HG02642 (cell line): ENCODE measurements around the gene PHETA2.

Source experiments
- ATAC-seq: cut with Tn5 transposase; IDR thresholded peaks from one replicate; pipeline ENCODE4 v1.9.1; 2021; ENCODE audit warnings: mild to moderate bottlenecking; ENCODE audit not compliant: unreplicated experiment, poor library complexity

The PHETA2 gene, protein sequence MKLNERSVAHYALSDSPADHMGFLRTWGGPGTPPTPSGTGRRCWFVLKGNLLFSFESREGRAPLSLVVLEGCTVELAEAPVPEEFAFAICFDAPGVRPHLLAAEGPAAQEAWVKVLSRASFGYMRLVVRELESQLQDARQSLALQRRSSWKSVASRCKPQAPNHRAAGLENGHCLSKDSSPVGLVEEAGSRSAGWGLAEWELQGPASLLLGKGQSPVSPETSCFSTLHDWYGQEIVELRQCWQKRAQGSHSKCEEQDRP

DNA sequence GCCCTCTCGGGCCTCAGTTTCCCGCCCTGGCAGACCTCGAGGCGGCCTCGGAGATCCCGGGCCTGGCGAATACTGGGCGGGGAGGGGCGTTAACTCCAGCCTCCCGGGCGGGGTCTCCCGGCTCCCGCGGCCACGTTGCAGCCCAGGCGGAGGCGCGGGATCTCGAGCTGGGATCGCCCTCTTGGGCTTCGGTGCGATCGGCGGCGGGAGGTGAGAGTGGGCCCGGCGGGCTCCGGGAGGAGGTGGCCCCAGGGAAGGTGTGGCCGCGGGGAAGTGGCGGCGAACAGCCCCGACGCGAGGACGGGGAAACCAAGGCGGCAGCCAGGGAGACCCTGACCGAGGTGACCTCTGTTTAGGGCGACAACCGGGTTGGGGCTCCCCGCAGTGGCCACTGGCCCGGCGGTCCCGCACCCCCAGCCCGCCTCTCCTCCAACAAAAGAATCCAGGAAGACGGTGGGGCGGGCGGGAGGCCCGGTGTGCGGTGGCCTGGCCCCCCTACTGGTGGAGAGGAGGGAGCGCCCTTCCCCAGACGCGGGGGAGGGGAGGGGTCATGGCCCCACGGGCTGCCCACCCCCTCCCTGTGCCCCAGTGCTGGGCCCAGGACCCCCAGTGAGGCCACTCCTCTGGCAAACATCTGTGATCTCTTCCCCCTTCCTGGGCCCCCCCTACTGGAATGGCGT, at the start of gene PHETA2:
Gene PHETA2 (plus strand): TSS at position 117 of the 680 bp plus-strand sequence. CDS start 3,046 bp downstream, outside the sequence.
- ATAC-seq: no peak

GRCh38 chr22:42025421-42025820, 48.6 kb upstream of the PHETA2 start:
- ATAC-seq: no peak

DNA sequence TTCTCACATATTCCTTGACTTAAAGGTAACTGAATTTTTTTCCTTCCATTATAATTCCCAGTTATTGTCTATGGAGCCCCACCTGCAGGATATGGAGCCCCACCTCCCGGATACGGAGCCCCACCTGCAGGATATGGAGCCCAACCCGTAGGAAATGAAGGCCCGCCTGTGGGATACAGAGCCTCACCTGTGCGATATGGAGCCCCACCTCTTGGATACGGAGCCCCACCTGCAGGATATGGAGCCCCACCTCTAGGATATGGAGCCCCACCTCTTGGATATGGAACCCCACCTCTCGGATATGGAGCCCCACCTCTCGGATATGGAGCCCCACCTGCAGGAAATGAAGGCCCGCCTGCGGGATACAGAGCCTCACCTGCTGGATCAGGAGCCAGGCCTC, 47.3 kb upstream of the PHETA2 start:
- no peak for ATAC-seq

DNA sequence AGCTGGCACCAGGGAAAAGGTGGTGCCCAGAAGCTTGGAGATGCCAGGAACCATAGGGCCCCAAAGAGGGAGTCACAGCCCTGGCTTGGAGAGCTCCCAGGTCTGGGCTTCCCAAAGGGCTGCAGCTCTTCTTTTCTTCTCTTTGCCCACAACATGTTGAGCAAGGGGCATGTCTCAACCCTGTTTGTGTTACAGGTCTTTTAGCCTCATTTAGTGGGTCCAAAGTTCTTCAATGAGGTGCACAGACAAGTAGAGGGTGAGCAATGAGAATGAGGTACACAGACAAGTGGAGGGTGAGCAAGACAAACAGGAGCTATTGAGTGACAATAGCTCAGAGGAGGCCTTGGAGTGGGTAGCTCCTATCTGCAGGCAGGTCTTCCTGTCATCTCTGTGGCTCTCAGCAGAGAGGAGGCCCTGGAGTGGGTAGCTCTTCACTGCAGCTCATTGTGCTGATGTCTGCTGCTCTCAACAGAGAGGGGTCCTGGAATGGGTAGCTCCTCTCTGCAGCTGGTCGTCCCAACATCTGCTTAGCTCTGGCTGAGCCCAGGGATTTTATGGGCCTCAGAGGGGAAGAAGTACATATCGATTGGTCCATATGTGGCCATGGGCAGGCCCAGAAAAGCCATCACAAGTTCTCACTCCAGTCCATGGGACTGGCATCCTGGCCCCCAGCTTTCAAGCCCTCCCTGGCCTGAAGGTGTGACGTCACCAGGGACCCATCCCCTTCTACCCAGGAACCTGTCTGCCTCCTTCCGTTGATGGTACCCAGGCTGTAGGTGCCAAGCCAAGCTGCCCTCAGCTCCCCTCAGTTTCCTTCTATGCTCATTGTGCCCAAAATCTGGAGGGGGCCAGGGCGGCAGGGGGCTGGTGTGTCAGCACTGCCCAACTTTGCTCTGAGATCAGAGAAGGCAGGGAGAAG, 40.5 kb upstream of the PHETA2 start:
- no peak for ATAC-seq

DNA sequence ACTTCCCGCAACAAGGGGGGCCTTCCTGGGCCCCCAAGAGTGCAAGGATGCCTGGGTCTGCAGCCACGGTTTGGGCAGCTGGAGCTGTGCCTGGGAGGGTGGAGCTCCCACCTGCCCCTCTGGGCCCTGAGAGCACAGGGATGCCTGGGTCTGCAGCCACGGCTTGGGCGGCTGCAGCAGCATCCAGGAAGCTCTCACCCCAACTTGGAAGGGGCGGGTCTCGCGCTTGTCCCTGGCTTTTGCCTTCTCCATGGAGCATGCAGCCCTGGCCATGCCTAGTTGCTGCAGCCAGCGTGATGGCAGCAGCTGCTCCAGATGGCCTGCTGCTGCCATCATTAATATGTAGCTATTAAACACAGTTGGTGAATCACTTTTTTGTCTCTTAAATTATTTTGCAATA, 38.8 kb upstream of the PHETA2 start:
- ATAC-seq: no peak

DNA sequence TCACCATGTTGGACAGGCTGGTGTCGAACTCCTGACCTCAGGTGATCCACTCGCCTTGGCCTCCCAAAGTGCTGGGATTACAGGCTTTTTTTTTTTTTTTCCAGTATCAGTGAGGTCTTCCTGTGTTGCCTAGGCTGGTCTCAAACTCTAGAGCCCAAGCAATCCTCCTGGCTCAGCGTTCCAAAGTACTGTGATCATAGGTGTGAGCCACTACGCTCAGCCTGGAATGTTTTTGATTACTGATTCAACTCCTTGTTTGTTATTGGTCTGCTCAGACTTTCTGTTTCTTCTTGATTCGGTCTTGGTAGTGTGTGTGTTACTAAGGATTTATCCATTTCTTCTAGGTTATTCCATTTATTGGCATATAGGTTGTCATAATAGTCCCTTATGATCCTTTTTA, 34.8 kb upstream of the PHETA2 start:
- no peak for ATAC-seq

GRCh38 chr22:42041784-42042183, 32.3 kb upstream of the PHETA2 start:
- no peak for ATAC-seq

DNA sequence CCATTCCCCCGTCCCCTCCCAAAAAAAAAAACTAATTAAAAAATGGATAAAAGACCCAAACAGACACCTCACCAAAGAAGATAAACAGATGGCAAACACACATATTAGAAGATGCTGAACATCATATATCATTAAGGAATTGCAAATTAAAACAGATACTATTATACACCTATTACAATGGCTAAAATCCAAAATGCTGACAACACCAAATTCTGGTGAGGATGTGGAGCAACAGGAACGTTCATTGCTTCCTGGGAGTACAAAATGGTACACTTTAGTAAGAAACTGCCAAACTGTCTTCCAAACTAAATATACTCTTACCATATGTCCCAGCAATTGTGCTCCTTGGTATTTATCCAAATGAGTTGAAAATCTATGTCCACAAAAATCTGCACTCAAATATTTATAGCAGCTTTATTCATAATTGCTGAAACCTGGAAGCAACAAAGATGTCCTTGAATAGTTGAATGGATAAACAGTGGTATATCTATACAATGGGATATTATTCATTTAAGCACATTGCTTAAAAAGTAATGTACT, 23.3 kb upstream of the PHETA2 start:
- ATAC-seq: no peak

DNA sequence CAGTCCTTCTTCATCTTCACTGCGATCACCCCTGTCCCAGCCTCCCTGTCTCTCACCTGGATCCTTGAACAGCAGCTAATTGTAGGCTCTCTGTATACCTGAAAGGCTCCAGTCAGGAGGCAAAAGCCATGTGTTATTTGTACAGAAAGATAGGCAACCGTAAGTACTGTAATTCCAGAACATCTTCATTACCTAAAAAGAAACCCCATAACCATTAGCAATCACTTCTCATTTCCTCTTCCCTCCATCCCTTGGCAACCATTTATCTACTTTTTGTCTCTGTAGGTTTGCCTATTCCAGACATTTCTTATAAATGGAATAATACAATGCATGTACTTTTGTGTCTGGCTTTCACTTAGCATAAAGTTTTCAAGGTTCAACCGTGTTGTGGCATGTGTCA, 21.3 kb upstream of the PHETA2 start:
- no peak for ATAC-seq

DNA sequence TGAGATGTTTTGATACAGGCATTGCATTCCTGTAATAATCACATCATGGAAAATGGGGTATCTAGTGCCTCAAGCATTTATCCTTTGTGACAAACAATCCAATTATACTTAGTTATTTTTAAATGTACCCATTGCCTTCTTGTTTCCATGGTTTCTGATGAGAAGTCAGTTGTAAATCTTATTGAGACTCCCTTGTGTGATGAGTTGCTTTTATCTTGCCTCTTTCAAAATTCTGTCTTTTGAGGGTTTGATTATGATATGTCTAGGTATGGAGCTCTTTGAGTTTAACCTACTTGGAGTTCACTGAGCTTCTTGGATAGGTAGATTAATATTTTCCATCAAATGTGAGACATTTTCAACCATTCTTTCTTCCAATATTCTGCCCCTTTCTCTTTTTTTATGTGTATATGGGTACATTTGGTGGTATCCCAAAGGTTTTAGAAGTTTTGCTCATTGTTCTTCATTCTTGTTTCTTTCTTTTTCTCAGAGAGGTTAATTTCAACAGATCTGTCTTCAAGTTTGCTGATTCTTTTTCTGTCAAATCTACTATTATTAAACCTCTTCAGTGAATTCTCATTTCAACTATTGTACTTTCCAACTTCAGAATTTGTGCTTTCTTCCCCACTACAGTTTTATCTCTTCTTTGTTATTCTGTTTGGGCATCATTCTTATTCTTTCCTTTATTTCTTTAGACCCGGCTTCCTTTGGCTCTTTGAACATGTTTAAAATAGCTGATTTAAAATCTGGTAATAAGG, 17.1 kb upstream of the PHETA2 start:
- no peak for ATAC-seq

DNA sequence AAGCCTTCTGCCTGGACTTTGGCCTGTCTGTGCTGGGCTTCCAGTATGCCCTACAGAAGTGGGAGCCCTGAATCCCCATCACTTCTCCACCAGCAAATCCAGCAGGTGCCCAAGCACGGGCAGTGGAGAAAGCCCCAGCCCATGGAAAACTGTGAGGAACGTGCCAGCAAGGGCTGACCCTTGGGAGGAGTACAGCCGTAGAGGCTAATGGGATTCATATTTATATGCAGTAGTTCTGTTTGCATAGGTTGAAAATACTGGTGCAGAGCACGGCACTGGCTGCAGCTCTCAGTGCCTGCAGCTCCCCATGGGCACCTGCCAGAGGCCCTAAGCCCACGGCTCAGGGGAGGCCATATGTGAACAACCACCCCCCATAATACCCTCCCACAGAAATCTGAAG, 13.6 kb upstream of the PHETA2 start:
- ATAC-seq: no peak

- no peak for ATAC-seq
Measured at GRCh38 chr22:42061041-42061440, 13.0 kb upstream of the PHETA2 start.

DNA sequence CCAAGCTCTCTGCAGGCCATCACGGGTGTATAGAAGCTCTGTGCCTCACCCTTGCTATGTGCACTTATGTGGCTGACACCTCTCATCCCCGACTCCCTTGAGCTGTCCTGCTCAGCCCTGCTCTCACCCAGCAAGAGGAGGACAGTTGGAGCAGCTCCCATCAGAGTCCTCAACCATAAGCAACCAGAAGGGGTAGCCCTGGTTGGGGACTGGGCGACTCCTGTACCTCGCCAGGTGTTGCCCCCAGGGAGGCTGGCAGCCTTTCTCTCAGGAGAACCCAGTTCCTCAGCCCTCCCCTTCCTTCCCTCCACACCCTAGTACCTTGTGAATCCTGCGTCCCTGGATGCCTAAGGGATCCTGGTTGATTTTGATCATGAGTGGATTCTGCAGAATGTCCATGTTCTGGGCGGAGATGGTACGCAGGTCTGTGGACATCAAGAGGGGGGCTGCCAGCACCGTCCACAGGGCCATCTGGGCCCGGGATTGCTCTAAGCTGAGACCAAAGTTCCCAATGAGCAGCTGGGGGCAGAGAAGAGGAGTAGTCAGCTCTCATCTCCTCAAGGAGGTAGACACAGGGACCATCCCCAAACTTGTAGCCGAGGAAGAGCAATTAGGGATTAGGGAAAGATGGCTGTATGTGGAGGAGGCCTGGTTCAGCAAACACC, 11.4 kb upstream of the PHETA2 start:
- no peak for ATAC-seq

- no peak for ATAC-seq
Measured at GRCh38 chr22:42064629-42065028, 9.4 kb upstream of the PHETA2 start.

DNA sequence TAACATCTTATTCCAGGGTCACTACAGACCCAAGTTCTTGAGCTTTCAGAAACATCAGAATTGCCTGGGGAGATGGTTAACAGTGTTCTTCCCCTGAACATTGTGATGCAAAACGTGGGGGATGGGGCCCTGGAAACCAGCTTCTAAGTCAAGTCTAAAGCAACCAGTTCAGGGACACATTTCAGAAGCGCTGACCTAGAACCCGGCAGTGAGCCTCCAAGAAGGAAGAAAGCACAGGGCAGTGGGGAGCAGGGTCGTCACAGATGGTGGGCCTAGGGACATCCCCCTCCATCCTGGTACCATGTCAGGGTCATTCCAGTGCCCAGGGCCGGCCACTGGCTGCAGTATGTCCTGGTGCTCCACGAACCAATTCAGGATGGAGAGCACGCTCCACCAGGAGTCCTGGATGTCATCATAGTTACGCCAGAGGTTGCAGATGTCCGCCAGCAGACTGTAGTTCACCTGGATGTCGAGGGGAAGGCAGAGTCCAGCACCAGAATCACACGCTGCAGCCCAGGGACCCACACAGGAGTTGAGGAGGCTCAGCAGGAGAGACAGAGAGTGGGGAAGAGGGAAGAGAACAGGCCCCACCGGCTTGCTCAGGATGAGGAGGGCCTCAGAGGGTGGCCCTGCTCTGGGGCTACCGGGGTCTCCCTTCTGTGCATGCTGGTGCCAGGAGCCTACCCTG, 8.5 kb upstream of the PHETA2 start:
- no peak for ATAC-seq

GRCh38 chr22:42066126-42066761, 7.8 kb upstream of the PHETA2 start:
- ATAC-seq: no peak

GRCh38 chr22:42066937-42067336, 7.1 kb upstream of the PHETA2 start:
- no peak for ATAC-seq

GRCh38 chr22:42067671-42068251, 6.3 kb upstream of the PHETA2 start:
- no peak for ATAC-seq
